Measurements from ENCODE around the gene PLGRKT.
A peak's percentile ranks its signal among the peaks of the same experiment; 100 is the strongest.
"Not testable (repeated sequence)": the region's sequence is repeated elsewhere in the genome, so short reads cannot be mapped to it uniquely, and the experiment has no call there.

The PLGRKT gene

GRCh38 chr9:5437254-5438216 is at the start of gene PLGRKT:
Gene PLGRKT, minus strand, starts transcription at chr9:5437925. Its CDS starts 5,948 bp downstream, at chr9:5431977.
- peak; percentile 72 to 76 (median 74) for DNase-seq (ENCODE audit: low read depth in 3 of 3, low spot score in 1 of 3)

GRCh38 chr9:5486988-5487387 is 49.3 kb upstream of the PLGRKT start:
- DNase-seq (ENCODE audit: low read depth in 3 of 3, low spot score in 1 of 3), result no peak

- DNase-seq (ENCODE audit: low read depth in 3 of 3, low spot score in 1 of 3), result no peak
Measured at GRCh38 chr9:5485378-5486085, 47.8 kb upstream of the PLGRKT start.

GRCh38 chr9:5483306-5483705 is 45.6 kb upstream of the PLGRKT start:
- no peak for DNase-seq (ENCODE audit: low read depth in 3 of 3, low spot score in 1 of 3)

- DNase-seq (ENCODE audit: low read depth in 3 of 3, low spot score in 1 of 3), result no peak
Measured at GRCh38 chr9:5482194-5482593, 44.5 kb upstream of the PLGRKT start.

GRCh38 chr9:5481322-5482040 is 43.8 kb upstream of the PLGRKT start:
- no peak for DNase-seq (ENCODE audit: low read depth in 3 of 3, low spot score in 1 of 3)

GRCh38 chr9:5480919-5481318 is 43.2 kb upstream of the PLGRKT start:
- no peak for DNase-seq (ENCODE audit: low read depth in 3 of 3, low spot score in 1 of 3)

- no peak for DNase-seq (ENCODE audit: low read depth in 3 of 3, low spot score in 1 of 3)
Measured at GRCh38 chr9:5479994-5480694, 42.4 kb upstream of the PLGRKT start.

GRCh38 chr9:5478206-5478605 is 40.5 kb upstream of the PLGRKT start:
- DNase-seq (ENCODE audit: low read depth in 3 of 3, low spot score in 1 of 3), result no peak

- DNase-seq (ENCODE audit: low read depth in 3 of 3, low spot score in 1 of 3), result not testable (repeated sequence)
Measured at GRCh38 chr9:5475611-5476010, 37.9 kb upstream of the PLGRKT start.

GRCh38 chr9:5470816-5471215 is 33.1 kb upstream of the PLGRKT start:
- DNase-seq (ENCODE audit: low read depth in 3 of 3, low spot score in 1 of 3), result no peak

- DNase-seq (ENCODE audit: low read depth in 3 of 3, low spot score in 1 of 3), result no peak
Measured at GRCh38 chr9:5470122-5470521, 32.4 kb upstream of the PLGRKT start.

GRCh38 chr9:5468850-5469249 is 31.1 kb upstream of the PLGRKT start:
- no peak for DNase-seq (ENCODE audit: low read depth in 3 of 3, low spot score in 1 of 3)

- DNase-seq (ENCODE audit: low read depth in 3 of 3, low spot score in 1 of 3), result no peak
Measured at GRCh38 chr9:5466766-5467165, 29.0 kb upstream of the PLGRKT start.

GRCh38 chr9:5466005-5466404 is 28.3 kb upstream of the PLGRKT start:
- no peak for DNase-seq (ENCODE audit: low read depth in 3 of 3, low spot score in 1 of 3)

- DNase-seq (ENCODE audit: low read depth in 3 of 3, low spot score in 1 of 3), result not testable (repeated sequence)
Measured at GRCh38 chr9:5464831-5465330, 27.2 kb upstream of the PLGRKT start.

- DNase-seq (ENCODE audit: low read depth in 3 of 3, low spot score in 1 of 3), result no peak
Measured at GRCh38 chr9:5460157-5460556, 22.4 kb upstream of the PLGRKT start.

GRCh38 chr9:5459289-5459829 is 21.6 kb upstream of the PLGRKT start:
- no peak for DNase-seq (ENCODE audit: low read depth in 3 of 3, low spot score in 1 of 3)

- no peak for DNase-seq (ENCODE audit: low read depth in 3 of 3, low spot score in 1 of 3)
Measured at GRCh38 chr9:5455181-5455580, 17.5 kb upstream of the PLGRKT start.

- no peak for DNase-seq (ENCODE audit: low read depth in 3 of 3, low spot score in 1 of 3)
Measured at GRCh38 chr9:5453673-5454072, 15.9 kb upstream of the PLGRKT start.
